CD4-positive, alpha-beta T cell treated with Interleukin-17A for 4 hours (primary cell): ENCODE data around the gene FGF2.
"Not testable (repeated sequence)": the region's sequence is repeated elsewhere in the genome, so short reads cannot be mapped to it uniquely, and the experiment has no call there.

Experiments
- DNase-seq: peaks from one replicate; pipeline ENCODE4 v3.0.0-alpha.2; 2020; ENCODE audit warnings: mixed read lengths

The FGF2 gene

DNA sequence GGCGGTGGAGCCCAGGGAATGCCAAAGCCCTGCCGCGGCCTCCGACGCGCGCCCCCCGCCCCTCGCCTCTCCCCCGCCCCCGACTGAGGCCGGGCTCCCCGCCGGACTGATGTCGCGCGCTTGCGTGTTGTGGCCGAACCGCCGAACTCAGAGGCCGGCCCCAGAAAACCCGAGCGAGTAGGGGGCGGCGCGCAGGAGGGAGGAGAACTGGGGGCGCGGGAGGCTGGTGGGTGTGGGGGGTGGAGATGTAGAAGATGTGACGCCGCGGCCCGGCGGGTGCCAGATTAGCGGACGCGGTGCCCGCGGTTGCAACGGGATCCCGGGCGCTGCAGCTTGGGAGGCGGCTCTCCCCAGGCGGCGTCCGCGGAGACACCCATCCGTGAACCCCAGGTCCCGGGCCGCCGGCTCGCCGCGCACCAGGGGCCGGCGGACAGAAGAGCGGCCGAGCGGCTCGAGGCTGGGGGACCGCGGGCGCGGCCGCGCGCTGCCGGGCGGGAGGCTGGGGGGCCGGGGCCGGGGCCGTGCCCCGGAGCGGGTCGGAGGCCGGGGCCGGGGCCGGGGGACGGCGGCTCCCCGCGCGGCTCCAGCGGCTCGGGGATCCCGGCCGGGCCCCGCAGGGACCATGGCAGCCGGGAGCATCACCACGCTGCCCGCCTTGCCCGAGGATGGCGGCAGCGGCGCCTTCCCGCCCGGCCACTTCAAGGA is at the start of gene FGF2:
Gene FGF2, plus strand, starts transcription at position 279 of the 705 bp plus-strand sequence. Its CDS starts 344 bp downstream, at position 623.
- peak; percentile 8 for DNase-seq

DNA sequence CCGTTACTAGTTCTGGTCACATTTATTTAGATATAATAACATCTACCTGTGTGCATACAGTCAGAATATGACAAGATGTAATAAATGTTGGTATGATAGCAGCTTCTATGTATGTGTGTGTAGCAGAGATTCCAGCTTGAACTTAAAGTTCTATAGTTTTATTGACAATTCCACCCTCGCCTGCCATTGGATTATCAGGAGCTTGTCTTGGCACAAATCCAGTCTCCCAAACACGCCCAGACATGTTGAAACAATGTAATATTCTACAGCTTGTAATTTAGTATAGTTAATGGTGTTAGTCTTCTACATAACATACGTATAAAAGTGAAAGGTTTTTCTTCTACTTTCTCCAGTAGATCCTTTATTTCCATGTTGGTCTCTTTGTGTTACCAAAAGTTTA is 49.7 kb upstream of the FGF2 start:
- DNase-seq: no peak

DNA sequence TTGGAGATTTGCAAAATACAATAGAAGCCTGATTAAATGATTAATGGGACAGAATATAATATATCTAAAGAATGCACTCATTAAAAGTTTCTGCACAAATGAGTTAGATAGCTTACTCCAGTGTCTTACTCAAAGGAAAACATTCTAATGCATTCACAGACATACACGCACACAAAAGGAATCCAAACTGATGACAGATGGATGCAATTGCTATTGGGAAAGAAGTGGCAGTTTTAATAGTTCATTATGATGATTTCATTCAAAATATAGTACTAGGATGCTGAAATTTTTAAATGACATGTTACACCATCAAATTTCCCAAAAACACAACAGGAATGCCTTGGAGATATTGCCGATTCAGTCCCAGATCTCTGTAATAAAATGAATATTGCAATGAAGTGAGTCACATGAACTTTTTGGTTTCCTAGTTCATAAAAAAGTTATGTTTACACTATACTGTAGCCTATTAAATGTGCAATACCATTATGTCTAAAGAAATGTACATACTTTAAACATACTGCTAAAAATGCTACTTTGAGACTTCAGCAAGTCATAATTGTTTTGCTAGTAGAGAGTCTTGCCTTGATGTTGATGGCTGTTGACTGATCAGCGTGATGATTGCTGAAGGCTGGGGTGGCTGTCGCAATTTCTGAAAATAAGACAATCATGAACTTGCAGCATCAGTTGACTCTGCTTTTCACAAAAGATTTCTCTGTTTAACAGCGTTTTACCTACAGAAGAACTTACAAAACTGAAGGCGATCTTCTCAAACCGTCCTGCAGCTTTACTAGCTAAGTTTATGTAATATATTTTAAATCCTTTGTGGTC is 48.6 kb upstream of the FGF2 start:
- no peak for DNase-seq

DNA sequence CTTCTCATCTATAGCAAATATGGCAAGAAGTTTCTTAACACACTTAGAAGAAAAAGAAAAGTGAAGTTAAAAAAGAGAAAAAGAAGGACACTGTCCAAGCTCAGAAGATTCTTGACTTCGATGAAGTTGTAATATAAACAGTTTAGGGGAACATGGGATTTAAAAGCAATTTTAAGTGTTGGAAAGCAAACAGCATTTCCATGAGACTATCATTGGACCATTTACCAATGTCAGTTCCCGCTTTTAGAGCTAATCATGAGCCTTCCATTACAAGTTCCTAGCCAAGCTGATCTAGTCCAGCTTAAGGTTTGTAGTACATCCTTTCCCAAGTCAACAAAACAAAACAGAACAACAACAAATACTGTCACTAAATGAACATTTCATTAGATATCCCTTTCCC is 45.1 kb upstream of the FGF2 start:
- no peak for DNase-seq

DNA sequence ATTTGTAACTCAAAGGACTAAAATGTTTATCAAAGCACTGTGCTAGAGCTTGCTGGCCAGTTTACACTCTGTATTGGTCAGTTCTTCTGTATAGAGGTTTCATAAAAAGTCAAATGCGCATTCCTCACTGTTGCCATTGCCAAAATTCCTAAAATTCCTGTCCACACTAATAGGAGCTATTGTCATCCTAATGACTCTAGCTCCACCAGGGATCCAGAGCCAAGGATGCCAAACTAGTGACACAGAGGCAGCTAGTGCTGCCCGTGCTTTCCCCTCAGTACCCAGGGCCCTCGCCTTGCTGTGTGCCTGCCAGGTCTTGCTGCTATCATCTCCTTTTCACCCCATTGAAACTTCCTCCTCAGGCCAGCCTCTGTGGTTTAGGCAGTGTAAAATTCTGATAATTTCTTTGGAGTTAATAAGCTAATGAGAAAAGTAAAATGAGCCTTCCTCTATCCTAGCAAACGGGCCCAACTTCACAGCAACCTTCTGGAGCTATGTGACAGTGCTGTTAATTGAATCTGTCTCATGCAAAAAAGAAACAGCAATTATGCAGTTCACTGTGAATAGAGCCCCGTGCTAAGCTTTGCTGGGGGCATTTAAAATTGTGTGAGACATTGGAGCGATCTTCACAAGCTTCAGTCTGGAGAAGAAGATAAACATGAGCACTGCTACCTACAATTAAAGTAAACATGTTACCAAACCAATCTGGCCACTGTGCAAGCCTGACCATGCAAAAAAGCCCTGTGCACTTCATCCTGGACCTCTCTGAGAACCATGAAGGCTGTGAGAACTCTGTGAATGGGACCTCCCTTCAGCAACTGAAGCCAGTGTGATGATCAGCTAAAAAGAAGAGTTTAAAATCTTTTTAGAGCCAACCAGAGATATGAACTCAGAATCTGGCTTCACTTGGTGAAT is 43.1 kb upstream of the FGF2 start:
- no peak for DNase-seq

DNA sequence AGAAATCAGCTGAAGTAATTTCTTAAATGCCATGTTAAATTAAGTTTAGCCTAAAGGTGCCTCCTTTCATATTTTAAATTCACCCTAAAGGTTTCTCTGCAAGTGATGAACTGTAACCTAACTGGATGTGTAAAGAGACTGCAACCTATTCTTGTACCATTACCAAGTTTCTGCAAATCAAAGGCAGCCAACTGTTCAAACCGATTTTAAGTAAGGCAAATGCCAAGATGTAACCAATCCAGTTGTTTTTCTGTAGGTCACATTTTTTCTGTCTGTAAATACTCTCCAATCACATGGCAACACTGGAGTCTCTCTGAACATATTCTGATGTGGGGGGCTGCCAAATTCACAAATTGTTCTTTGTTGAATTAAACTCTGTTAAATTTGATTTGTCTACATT is 42.4 kb upstream of the FGF2 start:
- no peak for DNase-seq

DNA sequence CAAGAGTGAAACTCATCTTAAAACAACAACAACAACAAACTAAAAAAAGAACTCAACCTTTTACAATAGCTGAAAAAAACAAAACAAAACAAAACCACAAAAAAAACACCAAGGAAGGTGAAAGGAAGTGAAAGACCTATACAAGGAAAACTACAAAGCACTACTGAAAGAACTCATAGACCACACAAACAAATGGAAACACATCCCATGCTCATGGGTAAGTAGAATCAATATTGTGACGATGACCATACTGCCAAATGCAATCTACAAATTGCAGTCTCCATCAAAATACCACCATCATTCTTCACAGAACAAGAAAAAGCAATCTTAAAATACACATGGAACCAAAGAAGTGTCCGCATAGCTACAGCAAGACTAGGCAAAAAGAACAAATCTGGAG is 41.5 kb upstream of the FGF2 start:
- DNase-seq: no peak

DNA sequence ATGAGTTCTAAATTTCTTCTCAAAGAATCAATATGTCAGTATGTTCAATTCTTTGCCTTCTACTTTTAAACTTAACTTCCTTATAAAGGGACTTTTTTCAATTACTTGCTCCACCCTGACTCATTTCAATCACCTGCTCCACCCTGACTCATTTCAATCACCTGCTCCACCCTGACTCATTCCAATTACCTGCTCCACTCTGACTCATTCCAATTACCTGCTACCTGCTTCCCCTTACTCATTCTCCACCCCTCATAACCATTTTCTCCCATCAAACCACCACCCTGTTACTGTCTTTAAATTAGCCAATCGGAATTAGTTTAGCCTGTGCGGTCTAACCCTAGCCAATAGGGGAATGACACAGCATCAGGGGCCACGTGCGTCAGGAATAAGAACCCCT is 40.3 kb upstream of the FGF2 start:
- DNase-seq: not testable (repeated sequence)

DNA sequence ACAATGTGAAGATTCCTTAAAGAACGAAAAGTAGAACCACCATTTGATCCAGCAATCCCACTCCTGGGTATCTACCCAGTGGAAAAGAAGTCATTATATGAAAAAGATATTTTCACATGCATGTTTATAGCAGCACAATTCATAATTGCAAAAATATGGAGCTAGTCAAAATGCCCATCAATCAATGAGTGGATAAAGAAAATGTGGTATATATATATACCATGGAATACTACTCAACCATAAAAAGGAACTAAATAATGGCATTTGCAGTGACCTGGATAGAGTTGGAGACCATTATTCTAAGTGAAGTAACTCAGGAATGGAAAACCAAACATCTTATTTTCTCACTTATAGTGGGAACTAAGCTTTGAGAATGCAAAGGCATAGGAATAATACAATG is 39.7 kb upstream of the FGF2 start:
- not testable (repeated sequence) for DNase-seq

DNA sequence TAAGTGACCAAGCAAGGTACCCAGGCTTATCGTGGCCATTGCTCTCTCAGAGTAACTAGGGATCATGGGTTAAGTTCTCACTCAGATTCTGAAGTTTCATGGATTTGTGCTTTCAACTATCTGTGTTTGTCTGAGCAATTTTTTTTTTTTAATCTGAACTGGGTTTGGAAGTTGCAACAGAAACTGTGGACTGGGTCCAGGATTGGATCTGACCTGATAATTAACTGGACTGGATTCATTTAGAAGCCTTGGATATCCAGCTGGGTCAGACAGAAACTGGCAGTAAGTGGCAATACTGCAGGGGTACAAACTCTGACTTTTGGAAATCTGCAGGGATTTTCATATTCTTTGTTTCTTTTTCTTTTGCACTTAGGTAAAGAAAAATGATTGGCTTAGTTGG is 38.7 kb upstream of the FGF2 start:
- DNase-seq: no peak

DNA sequence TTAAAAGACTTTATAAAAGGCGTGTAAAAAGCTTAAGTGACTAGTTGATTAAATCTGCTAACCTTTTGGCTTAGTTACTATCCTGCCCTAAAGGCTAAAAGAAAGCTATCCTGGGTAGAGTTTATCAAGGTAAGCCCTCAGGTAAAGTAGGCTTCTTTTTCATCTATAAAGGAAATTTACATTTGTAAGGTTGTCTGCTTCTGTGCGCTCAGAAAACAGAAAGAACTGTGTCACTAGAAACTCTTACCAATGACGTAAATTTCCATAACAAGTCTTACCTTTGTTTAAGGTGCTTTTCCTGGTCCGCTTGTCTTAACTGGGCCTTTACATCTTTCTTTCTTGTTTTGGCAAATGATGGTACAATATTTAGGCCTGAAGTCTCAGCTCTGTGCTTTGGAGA is 37.7 kb upstream of the FGF2 start:
- DNase-seq: no peak

DNA sequence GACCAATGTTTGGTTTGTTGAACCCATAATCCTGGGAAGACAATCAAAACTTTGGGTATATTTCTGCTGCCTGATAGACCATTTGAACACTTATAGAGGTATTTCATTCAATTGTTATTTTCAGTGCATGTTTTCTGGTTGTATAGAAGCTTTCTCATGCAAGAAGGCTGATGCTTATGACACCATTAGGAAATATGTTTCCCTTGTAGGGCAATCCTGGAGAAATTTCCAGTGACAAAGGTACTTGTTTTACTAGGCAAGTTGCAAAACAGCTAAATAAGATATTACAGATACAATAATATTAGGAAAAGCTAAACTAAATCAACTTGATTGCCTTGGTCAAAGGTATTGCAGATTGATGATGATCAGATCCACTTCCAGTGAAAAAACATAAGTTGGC is 32.8 kb upstream of the FGF2 start:
- DNase-seq: no peak

DNA sequence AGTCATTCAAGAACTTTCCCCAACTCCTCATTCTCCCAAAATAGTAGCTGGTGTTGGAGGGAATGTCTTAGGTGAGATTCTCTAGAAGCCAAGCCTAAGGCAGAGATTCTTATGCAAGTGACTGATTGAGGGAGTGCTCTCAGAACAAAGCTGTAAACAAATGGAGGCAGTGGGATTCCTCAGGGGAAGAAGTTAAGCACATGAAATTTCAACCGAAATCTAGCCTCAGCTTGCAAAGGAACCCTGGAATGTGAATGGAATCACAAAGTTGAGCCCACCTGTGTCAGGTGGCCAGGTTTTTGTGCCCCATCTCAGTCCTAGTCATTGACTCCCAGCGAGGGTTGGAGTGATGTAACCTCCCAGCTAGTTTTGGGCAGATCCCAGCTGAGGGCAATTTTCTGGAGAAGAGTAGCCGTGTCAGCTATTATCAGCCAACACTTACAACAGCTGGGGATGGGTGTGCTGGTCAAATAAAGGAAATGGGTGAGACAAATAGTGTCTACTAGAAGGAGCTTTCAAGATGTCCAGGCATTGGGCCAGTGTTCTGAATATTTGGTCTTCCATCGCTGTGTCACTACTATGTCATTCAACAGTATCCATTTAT is 29.7 kb upstream of the FGF2 start:
- DNase-seq: no peak

DNA sequence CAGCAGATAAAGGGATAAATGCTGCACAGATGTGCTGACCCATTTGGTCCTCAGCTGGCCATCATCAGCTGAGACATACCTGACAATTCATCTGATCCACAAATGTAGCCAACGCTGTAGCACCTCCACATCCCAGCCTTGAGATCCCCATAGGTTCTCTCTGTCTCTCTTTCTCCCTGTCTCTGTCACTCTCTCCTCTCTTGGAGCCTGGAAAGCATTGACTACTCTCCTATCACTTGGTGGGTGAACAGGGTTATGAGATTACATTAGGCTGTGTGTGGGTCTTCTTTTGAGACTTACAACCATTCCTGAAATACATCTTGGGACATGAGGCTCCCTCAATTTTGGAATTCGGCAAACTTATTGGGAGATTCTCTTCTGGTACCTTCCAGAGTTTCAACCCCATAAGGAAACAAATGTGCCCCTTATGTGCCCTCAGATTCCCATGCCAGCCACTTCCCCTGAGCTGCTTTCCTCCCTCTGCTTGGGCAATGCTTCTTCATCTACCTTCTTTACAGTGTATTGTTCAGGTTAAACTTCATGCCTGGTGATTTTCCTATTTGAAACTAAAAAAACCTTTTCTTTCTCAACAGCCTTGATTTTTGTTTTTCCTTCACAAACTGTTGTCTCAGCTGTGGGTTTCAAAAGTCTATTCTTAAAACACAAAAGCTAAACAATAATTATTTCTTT is 29.1 kb upstream of the FGF2 start:
- DNase-seq: no peak

DNA sequence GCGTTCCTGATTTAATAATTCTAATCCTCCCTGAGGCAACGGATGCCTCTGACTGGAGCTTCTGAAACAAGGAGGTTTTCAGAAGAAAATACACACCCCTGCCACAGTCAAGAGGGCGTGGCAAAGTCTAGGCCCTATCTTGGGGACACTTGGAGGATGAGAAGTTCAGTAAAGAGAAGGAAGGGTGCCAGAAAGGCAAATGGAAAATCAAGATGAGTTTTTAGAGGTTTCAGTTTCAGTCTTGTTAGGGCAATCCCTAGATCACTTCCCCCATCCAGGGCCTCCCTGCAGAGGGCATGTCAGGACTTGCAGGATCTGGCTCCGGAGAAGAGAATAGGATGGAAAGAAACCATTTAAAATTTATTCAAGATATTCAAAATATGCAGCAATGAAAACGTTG is 28.5 kb upstream of the FGF2 start:
- DNase-seq: no peak

DNA sequence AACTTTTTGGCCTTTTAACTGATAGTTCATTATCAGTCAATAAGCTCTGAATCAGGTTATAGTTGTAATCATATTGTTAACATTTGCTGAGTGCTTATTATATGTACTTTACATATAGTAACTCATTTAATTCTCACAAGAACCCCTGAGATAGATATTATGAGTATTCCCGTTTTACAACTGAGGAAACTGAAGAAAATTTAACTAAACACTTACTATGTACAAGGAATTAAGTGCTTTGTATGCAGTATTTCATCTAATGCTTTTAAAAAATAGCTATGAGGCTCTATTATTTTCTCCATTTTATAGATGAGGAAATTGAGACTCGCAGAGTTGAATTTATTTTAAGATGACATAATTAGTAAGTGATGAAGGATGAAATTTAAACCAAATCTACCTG is 27.7 kb upstream of the FGF2 start:
- no peak for DNase-seq

DNA sequence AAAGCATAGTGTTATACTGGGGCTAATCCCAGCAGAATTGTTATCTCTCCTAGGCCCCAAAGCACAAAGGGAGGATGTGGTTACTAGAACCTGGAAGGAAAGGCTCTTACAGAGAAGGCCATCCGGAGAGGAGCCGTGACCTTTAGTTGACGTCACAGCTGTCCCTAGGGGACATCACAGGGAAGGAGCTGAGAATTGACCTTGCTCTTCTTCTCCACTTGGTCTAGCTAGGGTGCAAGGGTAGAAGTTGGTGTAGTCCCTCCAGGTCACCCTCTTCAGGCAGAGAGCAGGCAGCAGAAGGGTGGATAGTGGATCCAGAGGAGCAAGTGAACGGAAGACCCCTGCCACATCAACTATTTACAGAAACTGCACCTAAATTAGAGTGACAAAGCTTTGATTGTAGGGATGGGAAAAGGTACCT is 22.8 kb upstream of the FGF2 start:
- DNase-seq: no peak

DNA sequence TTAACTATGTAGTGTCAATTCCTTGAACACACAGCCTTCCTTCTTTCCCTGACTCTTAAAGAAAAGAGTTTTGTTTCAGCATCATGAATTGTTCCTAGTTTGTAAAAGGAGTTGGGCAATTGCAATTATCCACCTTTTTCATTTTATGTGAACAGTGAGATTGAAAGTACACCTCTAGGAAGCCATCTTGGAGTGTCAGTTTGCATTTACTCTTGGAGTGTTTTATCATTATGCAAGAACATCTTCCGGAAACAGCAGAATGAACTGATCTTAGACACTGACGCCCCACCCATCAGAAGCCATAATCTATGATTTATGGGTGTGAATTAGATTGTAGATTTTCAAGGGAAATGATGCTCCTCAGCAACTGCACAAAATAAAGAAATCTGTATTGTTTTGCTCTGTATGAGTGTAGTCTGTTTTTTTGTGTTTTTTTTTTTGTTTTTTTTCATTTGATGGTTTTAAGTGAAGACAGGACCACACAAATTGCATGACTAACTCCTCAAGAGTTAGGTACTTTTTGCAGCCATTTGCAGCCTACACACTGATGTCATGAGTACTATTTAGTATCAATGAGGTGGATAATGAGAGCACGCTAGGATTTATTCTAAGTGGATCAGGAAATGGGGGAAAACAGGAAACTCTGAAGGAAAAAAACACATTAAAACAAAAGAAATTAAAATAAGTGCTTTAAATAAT is 19.5 kb upstream of the FGF2 start:
- DNase-seq: no peak

DNA sequence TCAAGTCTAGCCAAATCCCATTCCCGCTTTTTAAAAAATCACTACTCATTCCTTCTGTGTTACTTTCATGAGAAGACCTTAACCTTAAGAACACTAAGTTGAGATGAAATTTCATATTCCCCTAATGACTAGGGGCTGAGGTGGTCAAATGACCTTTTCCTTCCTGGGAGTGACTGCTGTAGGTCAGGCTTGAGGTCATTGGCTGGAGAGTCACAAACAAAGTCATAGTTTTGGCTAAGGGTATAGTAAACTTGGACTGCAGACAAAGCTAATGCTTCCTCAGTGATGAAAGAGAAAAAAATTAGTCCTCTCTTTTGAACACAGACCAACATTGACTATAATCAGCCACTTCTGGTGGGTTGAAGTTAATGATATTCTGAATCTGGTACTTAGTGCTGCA is 16.0 kb upstream of the FGF2 start:
- DNase-seq: no peak

DNA sequence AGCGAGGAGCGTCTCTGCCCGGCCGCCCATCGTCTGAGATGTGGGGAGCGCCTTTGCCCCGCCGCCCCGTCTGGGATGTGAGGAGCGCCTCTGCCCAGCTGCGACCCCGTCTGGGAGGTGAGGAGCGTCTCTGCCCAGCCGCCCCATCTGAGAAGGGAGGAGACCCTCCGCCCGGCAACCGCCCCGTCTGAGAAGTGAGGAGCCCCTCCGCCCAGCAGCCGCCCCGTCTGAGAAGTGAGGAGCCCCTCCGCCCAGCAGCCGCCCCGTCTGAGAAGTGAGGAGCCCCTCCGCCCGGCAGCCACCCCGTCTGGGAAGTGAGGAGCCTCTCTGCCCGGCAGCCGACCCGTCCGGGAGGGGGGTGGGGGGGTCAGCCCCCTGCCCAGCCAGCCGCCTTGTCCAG is 14.8 kb upstream of the FGF2 start:
- DNase-seq: not testable (repeated sequence)

DNA sequence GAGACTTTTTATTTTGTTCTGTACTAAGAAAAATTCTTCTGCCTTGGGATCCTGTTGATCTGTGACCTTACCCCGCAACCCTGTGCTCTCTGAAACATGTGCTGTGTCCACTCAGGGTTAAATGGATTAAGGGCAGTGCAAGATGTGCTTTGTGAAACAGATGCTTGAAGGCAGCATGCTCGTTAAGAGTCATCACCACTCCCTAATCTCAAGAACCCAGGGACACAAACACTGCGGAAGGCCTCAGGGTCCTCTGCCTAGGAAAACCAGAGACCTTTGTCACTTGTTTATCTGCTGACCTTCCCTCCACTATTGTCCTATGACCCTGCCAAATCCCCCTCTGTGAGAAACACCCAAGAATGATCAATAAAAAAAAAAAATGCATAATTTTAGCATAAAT is 13.8 kb upstream of the FGF2 start:
- not testable (repeated sequence) for DNase-seq

DNA sequence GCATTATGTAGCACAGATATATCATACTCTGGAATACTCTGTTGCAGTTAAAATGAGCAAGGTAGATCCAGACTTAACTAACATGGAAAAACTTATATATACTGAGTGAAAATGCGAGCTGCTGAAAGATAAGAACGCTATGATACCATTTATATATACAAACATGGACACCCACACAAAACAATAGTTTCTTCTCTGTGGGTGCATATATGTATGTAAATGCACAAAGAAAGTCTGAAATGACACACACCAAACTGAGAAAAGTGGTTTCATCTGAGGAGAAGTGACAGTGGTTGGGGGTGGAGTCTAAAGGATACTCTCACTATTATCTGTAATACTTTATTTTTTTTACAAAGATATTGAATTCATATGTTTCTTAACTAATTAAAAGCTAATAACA is 12.2 kb upstream of the FGF2 start:
- DNase-seq: no peak
